BE2C (cell line): Measurements from ENCODE around the gene ZDHHC22.

Experiments
- DNase-seq: peaks from one replicate; pipeline ENCODE4 v3.0.0-alpha.2; 2020
- H3K27me3 ChIP-seq: fragments of 250-450 bp; sonication (Bioruptor Pico); 2 replicates; pipeline ENCODE4 v1.5.1; 2020; ENCODE audit warnings: mild to moderate bottlenecking
- H3K36me3 ChIP-seq: fragments of 250-450 bp; sonication (Bioruptor Pico); 2 replicates; pipeline ENCODE4 v1.5.1; 2020; ENCODE audit warnings: mild to moderate bottlenecking
- H3K4me1 ChIP-seq: fragments of 250-450 bp; sonication (Bioruptor Pico); 2 replicates; pipeline ENCODE4 v1.5.1; 2020
- H3K4me3 ChIP-seq: 2 replicates; pipeline ENCODE4 v1.5.1; 2011; ENCODE audit warnings: low read depth, low read length
- H3K9me3 ChIP-seq: fragments of 250-450 bp; sonication (Bioruptor Pico); 2 replicates; pipeline ENCODE4 v1.5.1; 2020
- CTCF ChIP-seq: IDR thresholded peaks from 2 replicates; pipeline ENCODE4 v1.5.1; 2012; ENCODE audit warnings: mild to moderate bottlenecking, low read depth, low read length

The ZDHHC22 gene

GRCh38 chr14:77120771-77121743 lies 20.5 kb downstream of the ZDHHC22 start:
- H3K4me1 ChIP-seq = peaks cover 15% of the 10 kb centered on the region
- no peak overlapping the region for H3K4me3 ChIP-seq
- TF ChIP-seq CTCF = no peak
- peaks cover 6% of the 10 kb centered on the region for H3K36me3 ChIP-seq
- H3K9me3 ChIP-seq = no peaks in the 10 kb centered on the region
- no peaks in the 10 kb centered on the region for H3K27me3 ChIP-seq
- DNase-seq = no peak

GRCh38 chr14:77119851-77120250 lies 21.7 kb downstream of the ZDHHC22 start:
- Histone ChIP-seq H3K36me3 (peaks cover 7% of the 10 kb centered on the region), H3K27me3 (no peaks in the 10 kb centered on the region), H3K4me3 (no peak overlapping the region), H3K4me1 (peaks cover 15% of the 10 kb centered on the region), H3K9me3 (no peaks in the 10 kb centered on the region)
- DNase-seq = no peak
- no peak for TF ChIP-seq CTCF

GRCh38 chr14:77116172-77116817 lies 25.3 kb downstream of the ZDHHC22 start:
- no peak for DNase-seq
- Histone ChIP-seq H3K36me3 (peaks cover 32% of the 10 kb centered on the region), H3K4me1 (no peaks in the 10 kb centered on the region; the same call in 1 of the 2 replicates), H3K4me3 (no peak overlapping the region), H3K27me3 (no peaks in the 10 kb centered on the region), H3K9me3 (no peaks in the 10 kb centered on the region)
- TF ChIP-seq CTCF = no peak

- no peaks in the 10 kb centered on the region for H3K27me3 ChIP-seq
- peaks cover 42% of the 10 kb centered on the region for H3K36me3 ChIP-seq
- no peaks in the 10 kb centered on the region for H3K9me3 ChIP-seq
- no peak for TF ChIP-seq CTCF
- H3K4me1 ChIP-seq = no peaks in the 10 kb centered on the region
- H3K4me3 ChIP-seq = no peak overlapping the region
- no peak for DNase-seq
Observed at GRCh38 chr14:77114609-77115008, 27.0 kb downstream of the ZDHHC22 start.

- DNase-seq = no peak
- no peak overlapping the region for H3K4me3 ChIP-seq
- TF ChIP-seq CTCF = no peak
- peaks cover 52% of the 10 kb centered on the region for H3K36me3 ChIP-seq
- H3K9me3 ChIP-seq = peaks cover 2% of the 10 kb centered on the region; the same call in 1 of the 2 replicates
- no peaks in the 10 kb centered on the region for H3K4me1 ChIP-seq
- no peaks in the 10 kb centered on the region for H3K27me3 ChIP-seq
Observed at GRCh38 chr14:77113644-77114043, 27.9 kb downstream of the ZDHHC22 start.
